ENCODE measurements around the gene RNASE8.

Gene RNASE8

GRCh38 chr14:21023817-21024584 lies 33.6 kb upstream of the RNASE8 start:
- peak in 1 of 2 donors; percentile 38 for ATAC-seq (replicated peaks)
- no peaks in the 10 kb centered on the region for H3K36me3 Mint-ChIP-seq
- H3K4me1 Mint-ChIP-seq: peaks cover 18% of the 10 kb centered on the region in 2 donors
- H3K27ac Mint-ChIP-seq: no peak overlapping the region
- H3K27me3 Mint-ChIP-seq: peaks cover 13 to 33% of the 10 kb centered on the region in 2 donors
- no peak for DNase-seq
- no peaks in the 10 kb centered on the region for H3K9me3 Mint-ChIP-seq
- H3K4me3 Mint-ChIP-seq: peak overlapping the region; percentile 71 to 78

DNA sequence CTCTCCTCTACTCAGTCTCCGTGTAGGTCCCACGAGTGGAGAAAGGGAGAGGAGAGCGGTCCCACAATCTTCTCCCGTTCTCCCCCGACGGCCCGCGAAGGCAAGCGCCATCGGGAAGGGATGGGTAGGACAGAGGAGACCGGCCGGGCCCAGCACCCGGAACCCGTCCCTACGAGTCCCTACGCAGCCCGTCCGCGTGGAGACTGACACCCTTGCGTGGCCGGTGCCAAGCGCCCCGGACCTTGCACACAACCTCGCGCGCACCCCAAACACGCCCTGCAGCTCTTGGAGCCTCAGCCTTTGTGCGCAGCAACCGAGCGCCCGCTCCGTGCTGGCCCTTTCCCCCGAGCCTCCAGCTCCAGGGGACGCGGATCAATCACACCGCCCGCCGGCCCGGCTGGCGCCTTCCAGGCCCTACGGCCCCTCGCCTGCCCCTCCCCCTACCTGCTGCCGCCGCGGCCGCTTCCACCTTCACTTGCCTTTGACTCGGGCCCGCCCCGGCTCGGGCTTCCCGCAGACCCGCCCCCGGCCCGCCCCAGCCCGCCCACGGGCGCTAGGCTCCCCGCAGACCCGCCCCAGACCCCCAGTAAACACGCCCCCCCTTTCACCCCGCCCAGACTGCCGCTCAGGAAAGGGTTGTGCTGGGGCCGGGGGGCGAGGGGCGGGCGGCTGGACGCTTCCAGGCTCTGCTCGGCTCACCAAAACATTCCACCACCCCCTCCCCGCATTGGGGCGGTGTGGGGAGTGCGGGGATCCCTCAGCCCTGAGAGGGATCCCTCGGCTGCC lies 32.8 kb upstream of the RNASE8 start, which contains the start of gene NDRG2:
Gene NDRG2 (minus strand): TSS at position 477 of the 786 bp plus-strand sequence. CDS start 1,746 bp downstream, outside the sequence.
- peak; percentile 79 to 81 for ATAC-seq (replicated peaks)
- H3K36me3 Mint-ChIP-seq: no peaks in the 10 kb centered on the region
- H3K4me3 Mint-ChIP-seq: peak within 1 kb of the TSS; percentile 81 to 83

DNA sequence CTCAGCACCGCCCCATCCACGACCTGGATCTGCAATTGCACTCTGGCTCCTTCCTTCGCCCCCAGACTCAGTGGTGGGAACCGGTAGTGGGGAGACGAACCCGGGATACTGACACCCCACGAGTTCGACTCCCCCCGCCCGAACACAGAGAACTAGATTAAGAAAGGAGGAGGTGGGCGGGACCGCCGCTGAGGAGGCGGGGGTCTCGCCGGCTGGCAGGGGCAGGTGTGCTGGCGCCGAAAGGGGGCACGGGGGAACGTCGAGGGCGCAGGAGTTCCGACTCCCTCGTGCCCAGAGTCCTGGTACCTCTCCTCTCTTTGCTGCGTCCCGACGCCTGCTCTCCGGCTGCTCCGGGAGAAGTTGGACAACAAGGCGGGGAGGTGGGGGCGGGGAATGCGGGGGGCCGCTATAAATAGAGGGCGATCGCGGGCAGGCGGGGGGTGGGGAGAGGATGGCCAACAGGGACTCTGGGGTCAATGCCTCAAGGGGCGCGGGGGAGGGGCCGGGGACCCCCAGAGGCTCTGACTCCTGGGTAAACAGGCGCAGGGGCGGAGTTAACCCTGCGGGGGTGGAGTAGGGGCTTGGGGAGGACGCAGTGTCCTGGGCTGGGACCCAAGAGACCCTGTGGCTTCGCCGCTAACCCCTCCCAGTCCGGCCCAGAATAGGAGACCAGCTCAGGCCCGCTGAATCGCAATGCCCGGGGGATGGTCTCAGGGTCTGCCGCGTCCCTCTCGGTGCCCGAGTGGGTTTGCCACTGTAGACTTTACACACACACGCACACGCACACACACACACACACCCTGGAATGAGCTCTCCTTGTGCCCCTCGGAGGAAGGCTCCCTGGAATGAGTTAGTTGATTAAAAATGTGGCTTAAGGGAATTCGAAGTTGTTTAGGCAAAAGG lies 32.0 kb upstream of the RNASE8 start:
- ATAC-seq (replicated peaks) (no peak), DNase-seq (no peak)
- H3K27me3 Mint-ChIP-seq: peaks cover 13 to 26% of the 10 kb centered on the region in 2 donors
- peak overlapping the region; percentile 81 to 83 for H3K4me3 Mint-ChIP-seq
- no peaks in the 10 kb centered on the region for H3K9me3 Mint-ChIP-seq
- H3K36me3 Mint-ChIP-seq: no peaks in the 10 kb centered on the region
- H3K27ac Mint-ChIP-seq: peak overlapping the region; percentile 42
- H3K4me1 Mint-ChIP-seq: peaks cover 18% of the 10 kb centered on the region in 2 donors

More for the DNA sequence above, 32.8 kb upstream of the RNASE8 start, which contains the start of gene NDRG2:
- Mint-ChIP-seq H3K9me3 (no peaks in the 10 kb centered on the region), H3K4me1 (peaks cover 18% of the 10 kb centered on the region in 2 donors), H3K27me3 (peaks cover 13 to 26% of the 10 kb centered on the region in 2 donors), H3K27ac (peak within 1 kb of the TSS; percentile 42)
- peak; percentile 23 for DNase-seq

DNA sequence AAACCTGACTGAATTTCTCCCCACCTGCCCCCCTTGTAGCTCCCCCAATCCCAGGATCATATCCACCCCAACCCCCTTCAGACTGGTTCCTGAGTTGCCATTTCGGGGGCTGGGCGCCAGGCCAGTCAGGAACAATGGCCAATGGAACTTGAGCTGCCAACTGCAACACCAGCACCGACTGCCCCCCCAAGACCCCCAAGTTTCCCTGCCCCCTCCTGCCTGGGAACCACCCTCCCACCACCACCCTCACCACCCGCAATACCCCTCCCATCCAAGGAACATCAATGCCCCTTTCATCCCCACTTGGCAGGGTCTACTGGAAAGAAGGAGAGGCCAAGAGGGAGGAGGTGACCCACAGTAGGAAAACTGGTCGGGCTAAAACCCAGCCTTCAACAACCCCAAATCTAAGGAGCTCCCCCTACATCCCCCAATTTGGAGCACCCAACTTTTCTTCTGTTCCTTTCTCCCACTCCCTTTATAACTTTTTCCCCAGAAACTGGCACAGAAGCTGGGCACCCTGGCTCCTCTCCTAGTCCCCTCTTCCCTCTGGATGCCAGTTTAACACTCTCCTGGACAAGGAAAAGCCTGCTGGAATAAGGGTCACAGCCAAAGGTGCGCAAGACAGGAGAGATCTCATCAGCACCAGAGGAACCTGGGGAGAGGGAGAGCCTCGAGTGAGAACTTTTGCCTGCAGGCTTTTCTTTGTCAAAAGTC lies 31.2 kb upstream of the RNASE8 start:
- Mint-ChIP-seq H3K27me3 (peaks cover 13 to 23% of the 10 kb centered on the region in 2 donors), H3K9me3 (no peaks in the 10 kb centered on the region), H3K27ac (no peak overlapping the region), H3K4me3 (peak overlapping the region in 1 of 2 donors; percentile 7), H3K36me3 (no peaks in the 10 kb centered on the region), H3K4me1 (peaks cover 18% of the 10 kb centered on the region in 2 donors)
- no peak for ATAC-seq (replicated peaks)
- no peak for DNase-seq

DNA sequence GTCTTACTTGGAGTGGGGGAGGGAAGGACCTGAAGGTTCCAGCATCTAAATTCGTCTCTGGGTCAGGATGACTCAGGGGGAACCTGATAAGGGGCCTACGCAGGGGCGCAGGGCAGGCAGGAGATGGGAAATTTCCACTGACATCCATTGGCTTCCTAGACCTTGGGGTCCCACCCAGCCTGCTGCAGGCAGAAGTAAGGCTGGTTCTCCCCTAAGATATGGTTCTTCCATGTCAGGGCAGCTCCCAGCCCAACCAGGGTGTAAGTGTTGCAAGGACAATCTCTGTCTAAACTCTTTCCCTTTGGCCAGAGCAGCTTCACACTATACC lies 30.7 kb upstream of the RNASE8 start:
- no peak overlapping the region for H3K27ac Mint-ChIP-seq

GRCh38 chr14:21029917-21030316 lies 27.7 kb upstream of the RNASE8 start, which contains the start of gene TPPP2:
Gene TPPP2 (plus strand): TSS chr14:21030217. CDS start chr14:21030582, 365 bp downstream.
- H3K27me3 Mint-ChIP-seq: peaks cover 14 to 15% of the 10 kb centered on the region in 2 donors

More for the DNA sequence above, 30.7 kb upstream of the RNASE8 start:
- Mint-ChIP-seq H3K4me1 (peaks cover 18% of the 10 kb centered on the region in 2 donors), H3K9me3 (no peaks in the 10 kb centered on the region), H3K4me3 (no peak overlapping the region), H3K36me3 (no peaks in the 10 kb centered on the region), H3K27me3 (peaks cover 11 to 18% of the 10 kb centered on the region in 2 donors)
- DNase-seq (no peak), ATAC-seq (replicated peaks) (no peak)

GRCh38 chr14:21030531-21030930 lies 27.1 kb upstream of the RNASE8 start:
- Mint-ChIP-seq H3K27me3 (peaks cover 14 to 20% of the 10 kb centered on the region in 2 donors), H3K9me3 (no peaks in the 10 kb centered on the region), H3K27ac (no peak overlapping the region), H3K4me3 (no peak overlapping the region), H3K4me1 (no peaks in the 10 kb centered on the region), H3K36me3 (no peaks in the 10 kb centered on the region)
- DNase-seq (no peak), ATAC-seq (replicated peaks) (no peak)

More at GRCh38 chr14:21029917-21030316, 27.7 kb upstream of the RNASE8 start, which contains the start of gene TPPP2:
- Mint-ChIP-seq H3K9me3 (no peaks in the 10 kb centered on the region), H3K4me3 (no peak within 1 kb of the TSS), H3K27ac (no peak within 1 kb of the TSS), H3K4me1 (peaks cover 2 to 5% of the 10 kb centered on the region in 2 donors), H3K36me3 (no peaks in the 10 kb centered on the region)
- DNase-seq (no peak), ATAC-seq (replicated peaks) (no peak)

- Mint-ChIP-seq H3K4me3 (no peak overlapping the region), H3K4me1 (no peaks in the 10 kb centered on the region)
Measured at GRCh38 chr14:21032326-21033132, 25.1 kb upstream of the RNASE8 start.

DNA sequence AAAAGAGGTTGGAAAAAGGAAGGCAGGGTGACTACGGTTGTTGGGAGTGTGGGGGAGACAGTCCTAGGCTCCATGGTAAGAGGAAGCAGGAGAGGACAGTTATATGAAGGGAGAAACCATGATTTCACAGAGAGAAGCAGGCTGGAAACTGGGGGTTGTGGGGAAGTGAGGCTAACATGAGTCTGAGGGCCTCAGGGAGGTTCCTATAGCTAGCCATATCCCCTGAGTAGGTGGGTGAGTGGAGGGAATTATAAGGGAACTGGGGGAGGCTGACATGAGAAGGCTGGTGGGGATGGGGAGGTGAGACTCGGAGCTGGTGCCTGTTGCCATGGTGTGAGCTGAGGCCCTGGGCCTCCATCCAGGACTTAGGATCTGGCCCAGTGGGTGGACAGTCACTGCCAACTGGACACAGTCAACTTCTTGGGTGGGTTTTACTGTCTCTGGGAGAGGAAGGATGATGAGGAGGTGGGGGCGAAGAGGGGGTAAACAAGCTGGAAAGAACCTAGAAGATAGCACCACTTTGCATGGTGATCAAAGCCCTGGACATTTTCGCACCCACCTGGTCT lies 24.4 kb upstream of the RNASE8 start:
- DNase-seq (no peak), ATAC-seq (replicated peaks) (no peak)
- H3K27ac Mint-ChIP-seq: no peak overlapping the region
- no peak overlapping the region for H3K4me3 Mint-ChIP-seq
- peaks cover 28% of the 10 kb centered on the region in 2 donors for H3K27me3 Mint-ChIP-seq
- H3K4me1 Mint-ChIP-seq: no peaks in the 10 kb centered on the region
- H3K9me3 Mint-ChIP-seq: no peaks in the 10 kb centered on the region
- H3K36me3 Mint-ChIP-seq: no peaks in the 10 kb centered on the region

More at GRCh38 chr14:21032326-21033132, 25.1 kb upstream of the RNASE8 start:
- DNase-seq: no peak
- Mint-ChIP-seq H3K27me3 (peaks cover 23 to 28% of the 10 kb centered on the region in 2 donors), H3K27ac (no peak overlapping the region), H3K9me3 (no peaks in the 10 kb centered on the region), H3K36me3 (no peaks in the 10 kb centered on the region)
- ATAC-seq (replicated peaks): no peak

GRCh38 chr14:21034707-21035106 lies 22.9 kb upstream of the RNASE8 start, which contains the start of gene RNASE13:
Gene RNASE13 (minus strand): TSS chr14:21034807. CDS start chr14:21034288, 519 bp downstream.
- no peak for DNase-seq
- no peak for ATAC-seq (replicated peaks)
- H3K27me3 Mint-ChIP-seq: peaks cover 28 to 30% of the 10 kb centered on the region in 2 donors
- no peaks in the 10 kb centered on the region for H3K9me3 Mint-ChIP-seq
- H3K27ac Mint-ChIP-seq: no peak within 1 kb of the TSS
- no peaks in the 10 kb centered on the region for H3K4me1 Mint-ChIP-seq
- H3K4me3 Mint-ChIP-seq: no peak within 1 kb of the TSS
- no peaks in the 10 kb centered on the region for H3K36me3 Mint-ChIP-seq

DNA sequence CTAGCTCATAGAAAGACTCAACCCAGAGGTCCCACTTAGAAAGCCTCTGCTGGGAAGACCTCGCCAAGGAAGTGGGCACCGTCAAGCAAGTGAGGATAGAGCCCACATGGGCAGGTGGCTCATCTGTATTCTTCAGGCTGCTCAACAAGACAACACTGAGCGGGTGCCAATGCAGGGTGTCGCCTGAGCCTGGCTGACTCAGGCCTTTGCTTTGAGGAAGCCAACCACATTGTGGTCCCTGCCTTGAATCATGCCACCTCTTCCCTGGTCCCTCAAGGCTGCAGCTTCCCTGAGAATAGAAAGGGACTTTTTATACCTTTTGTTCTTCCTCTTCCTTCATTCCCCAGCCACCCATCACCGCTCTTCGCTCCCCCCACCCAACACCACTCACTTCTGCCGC lies 20.9 kb upstream of the RNASE8 start:
- peaks cover 30 to 32% of the 10 kb centered on the region in 2 donors for H3K27me3 Mint-ChIP-seq
- no peaks in the 10 kb centered on the region for H3K9me3 Mint-ChIP-seq
- H3K4me3 Mint-ChIP-seq: no peak overlapping the region
- DNase-seq: no peak
- ATAC-seq (replicated peaks): no peak
- no peaks in the 10 kb centered on the region for H3K36me3 Mint-ChIP-seq
- no peak overlapping the region for H3K27ac Mint-ChIP-seq
- no peaks in the 10 kb centered on the region for H3K4me1 Mint-ChIP-seq

GRCh38 chr14:21037156-21037555 lies 20.5 kb upstream of the RNASE8 start:
- Mint-ChIP-seq H3K4me3 (no peak overlapping the region), H3K4me1 (no peaks in the 10 kb centered on the region), H3K9me3 (no peaks in the 10 kb centered on the region), H3K27me3 (peaks cover 32 to 35% of the 10 kb centered on the region in 2 donors), H3K36me3 (no peaks in the 10 kb centered on the region), H3K27ac (no peak overlapping the region)
- ATAC-seq (replicated peaks) (no peak), DNase-seq (no peak)

Data from stimulated activated naive B cell treated with anti-CD40 and anti-IgM and Interleukin-4, amounts not matched to agents 10 μg/mL and 1 μg/mL and 100 μg/mL, for 72 hours (primary cell).